GM18951 (cell line): ENCODE data around the gene IFRD1.

Experiments
- POLR2A ChIP-seq: IDR thresholded peaks from 4 replicates; pipeline ENCODE4 v1.6.1; 2011; ENCODE audit warnings: mild to moderate bottlenecking; ENCODE audit not compliant: insufficient read length, insufficient read depth; ENCODE audit errors: extremely low read depth
- in situ Hi-C: fragments of 300-500 bp; cut with MboI; formaldehyde crosslinking; loops from one replicate; pipeline ENCODE4 v1.12.0; 2022; ENCODE audit warnings: low sequenced_read_pairs, mixed read lengths, inconsistent platforms; ENCODE audit not compliant: unreplicated experiment

The IFRD1 gene

GRCh38 chr7:112523871-112524270, 73.6 kb downstream of the IFRD1 start:
- TF ChIP-seq POLR2A, result no peak
- in situ Hi-C loops, result no loop called here
